Mesenchymal stem cell (in vitro differentiated cells and primary cell): Measurements from ENCODE around the gene ZRANB3.

ENCODE experiments used
- DNase-seq: peaks from one replicate; pipeline ENCODE4 v3.0.0-alpha.2; 2013
- H2AFZ ChIP-seq: one replicate; pipeline ENCODE4 v1.6.1; 2013; ENCODE audit warnings: low read depth, mild to moderate bottlenecking, control low read depth, inconsistent platforms, low read length, moderate library complexity
- H2AK5ac ChIP-seq: 2 replicates; pipeline ENCODE4 v1.6.1; 2013; ENCODE audit warnings: low read length, moderate library complexity, mild to moderate bottlenecking, inconsistent platforms; ENCODE audit not compliant: severe bottlenecking
- H2BK120ac ChIP-seq: one replicate; pipeline ENCODE4 v1.6.1; 2013; ENCODE audit warnings: low read depth, mild to moderate bottlenecking, inconsistent platforms, low read length, moderate library complexity
- H2BK12ac ChIP-seq, 2 experiments: one replicate each; pipeline ENCODE4 v1.6.1; 2013; ENCODE audit warnings: inconsistent platforms in 2 of 2, low read length in 2 of 2, mild to moderate bottlenecking in 2 of 2, moderate library complexity in 2 of 2, control low read depth in 1 of 2
- H2BK15ac ChIP-seq: one replicate; pipeline ENCODE4 v1.6.1; 2013; ENCODE audit warnings: mild to moderate bottlenecking, low read depth, inconsistent platforms; ENCODE audit not compliant: poor library complexity, severe bottlenecking
- H2BK5ac ChIP-seq: 2 replicates; pipeline ENCODE4 v1.6.1; 2013; ENCODE audit warnings: low read depth, mild to moderate bottlenecking, low read length, control low read depth, inconsistent platforms; ENCODE audit not compliant: poor library complexity, severe bottlenecking
- H3K14ac ChIP-seq, 2 experiments: one replicate each; pipeline ENCODE4 v1.6.1; 2013; ENCODE audit warnings: inconsistent platforms in 2 of 2, low read length in 2 of 2, control low read depth in 1 of 2, mild to moderate bottlenecking in 1 of 2, moderate library complexity in 1 of 2
- H3K18ac ChIP-seq, 2 experiments: one replicate each; pipeline ENCODE4 v1.6.1; 2013; ENCODE audit warnings: inconsistent platforms in 2 of 2, low read length in 2 of 2, control low read depth in 1 of 2, low read depth in 1 of 2, mild to moderate bottlenecking in 1 of 2
- H3K23ac ChIP-seq, 2 experiments: one replicate each; pipeline ENCODE4 v1.6.1; 2013; ENCODE audit warnings: inconsistent platforms in 2 of 2, low read length in 2 of 2, mild to moderate bottlenecking in 2 of 2, moderate library complexity in 2 of 2, control low read depth in 1 of 2
- H3K27ac ChIP-seq: 2 replicates; pipeline ENCODE4 v1.5.1; 2013; ENCODE audit warnings: mild to moderate bottlenecking, moderate library complexity, low read length, control low read depth, inconsistent platforms; ENCODE audit not compliant: poor library complexity, severe bottlenecking
- H3K27me3 ChIP-seq, 2 experiments: 2 replicates each; pipeline versions ENCODE4 v1.6.1 to v1.7.0; 2013; ENCODE audit warnings: low read length in 2 of 2, mild to moderate bottlenecking in 2 of 2, moderate library complexity in 2 of 2, control low read depth in 1 of 2, inconsistent platforms in 1 of 2; ENCODE audit not compliant: control insufficient read depth in 1 of 2, insufficient read depth in 1 of 2
- H3K36me3 ChIP-seq, 2 experiments: 2 replicates each; pipeline versions ENCODE4 v1.6.1 to v1.7.0; 2013; ENCODE audit warnings: low read length in 2 of 2, control low read depth in 1 of 2, inconsistent platforms in 1 of 2, low read depth in 1 of 2, mild to moderate bottlenecking in 1 of 2; ENCODE audit not compliant: insufficient read depth in 2 of 2, control insufficient read depth in 1 of 2
- H3K4ac ChIP-seq, 2 experiments: one replicate each; pipeline ENCODE4 v1.6.1; 2013; ENCODE audit warnings: inconsistent platforms in 2 of 2, low read length in 2 of 2, mild to moderate bottlenecking in 2 of 2, moderate library complexity in 2 of 2, control low read depth in 1 of 2, low read depth in 1 of 2
- H3K4me1 ChIP-seq: 2 replicates; pipeline ENCODE4 v1.6.1; 2013; ENCODE audit warnings: low read depth, low read length, control low read depth; ENCODE audit not compliant: control insufficient read depth, insufficient read depth
- H3K4me2 ChIP-seq: 2 replicates; pipeline ENCODE4 v1.6.1; 2013; ENCODE audit warnings: low read length, mild to moderate bottlenecking, inconsistent platforms; ENCODE audit not compliant: poor library complexity, severe bottlenecking
- H3K4me3 ChIP-seq, 2 experiments: 2 replicates each; pipeline versions ENCODE4 v1.5.1 to v1.7.0; 2013; ENCODE audit warnings: low read length in 2 of 2, mild to moderate bottlenecking in 2 of 2, control low read depth in 1 of 2, low read depth in 1 of 2; ENCODE audit not compliant: insufficient read depth in 1 of 2
- H3K79me1 ChIP-seq: replicated peaks from 2 replicates; pipeline ENCODE4 v1.6.1; 2013; ENCODE audit warnings: mild to moderate bottlenecking, control low read depth, low read length, inconsistent platforms; ENCODE audit not compliant: poor library complexity, severe bottlenecking
- H3K9ac ChIP-seq: 2 replicates; pipeline ENCODE4 v1.7.0; 2013; ENCODE audit warnings: mild to moderate bottlenecking, low read length, moderate library complexity
- H3K9me3 ChIP-seq: 2 replicates; pipeline ENCODE4 v1.7.0; 2013; ENCODE audit warnings: mild to moderate bottlenecking, low read length; ENCODE audit not compliant: control insufficient read depth
- H4K8ac ChIP-seq: one replicate; pipeline ENCODE4 v1.6.1; 2013; ENCODE audit warnings: inconsistent platforms, mild to moderate bottlenecking, low read length, moderate library complexity
- H4K91ac ChIP-seq: one replicate; pipeline ENCODE4 v1.6.1; 2013; ENCODE audit warnings: mild to moderate bottlenecking, low read length, inconsistent platforms
- WGBS: methylation state at CpG from one replicate; pipeline ENCODE4 v1.1.7; 2013; ENCODE audit warnings: mixed read lengths; 5-methylcytosine and 5-hydroxymethylcytosine counted together

The ZRANB3 gene

DNA sequence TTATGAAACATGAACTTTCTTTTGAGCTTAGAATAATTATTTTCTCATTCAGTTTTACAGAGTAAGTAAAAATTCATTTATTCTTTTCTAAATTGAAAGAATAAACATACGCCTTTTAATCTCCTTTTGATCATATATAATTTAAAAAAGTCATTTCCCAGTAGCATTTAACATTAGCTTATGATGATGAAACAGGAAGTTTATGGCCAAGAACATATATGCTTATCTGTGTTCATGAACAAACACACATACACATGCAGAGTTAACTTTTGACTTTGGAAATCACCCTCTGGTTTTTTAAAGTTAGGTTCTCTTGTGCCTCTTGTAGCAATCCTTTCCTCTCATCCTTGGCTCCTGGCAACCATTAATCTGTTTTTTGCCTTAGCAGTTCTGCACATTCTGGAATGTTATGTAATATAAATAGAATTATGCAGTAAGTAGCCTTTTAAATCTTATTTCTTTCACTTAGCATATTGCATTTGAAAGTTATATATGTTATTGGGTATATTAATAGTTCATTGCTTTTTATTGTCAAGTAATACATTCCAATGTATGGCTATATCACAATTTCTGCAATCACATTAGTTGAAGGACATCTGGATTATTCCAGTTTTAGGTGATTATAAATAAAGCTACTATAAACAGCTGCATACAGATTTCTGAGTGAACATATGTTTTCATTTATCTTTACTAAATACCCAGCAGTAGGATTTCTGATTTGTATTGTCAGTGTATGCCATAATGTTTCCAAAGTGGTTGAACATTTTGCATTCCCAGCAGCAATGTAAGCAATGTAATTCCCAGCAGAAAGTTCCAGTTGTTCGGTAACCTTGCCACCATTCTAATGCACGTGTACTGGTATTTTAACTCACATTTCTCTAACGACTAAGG is 210.3 kb downstream of the ZRANB3 start:
- H3K18ac ChIP-seq = no peak overlapping the region
- no peaks in the 10 kb centered on the region for H3K79me1 ChIP-seq
- H3K9me3 ChIP-seq = peaks cover 3% of the 10 kb centered on the region
- H4K91ac ChIP-seq = no peak overlapping the region
- WGBS = 85% methylated on average over 3 of the region's 4 CpGs
- H3K4ac ChIP-seq = no peak overlapping the region
- H2BK5ac ChIP-seq = no peak overlapping the region
- H2BK15ac ChIP-seq = no peak overlapping the region
- no peak overlapping the region for H3K4me3 ChIP-seq
- H2AK5ac ChIP-seq = no peak overlapping the region
- no peak overlapping the region for H3K27ac ChIP-seq
- no peak for DNase-seq
- no peak overlapping the region for H3K23ac ChIP-seq
- H3K9ac ChIP-seq = no peak overlapping the region
- H2AFZ ChIP-seq = no peak overlapping the region
- H2BK120ac ChIP-seq = no peak overlapping the region
- H3K4me2 ChIP-seq = no peak overlapping the region
- H3K27me3 ChIP-seq = no peaks in the 10 kb centered on the region
- no peaks in the 10 kb centered on the region for H3K36me3 ChIP-seq
- no peak overlapping the region for H4K8ac ChIP-seq
- no peak overlapping the region for H3K14ac ChIP-seq
- no peaks in the 10 kb centered on the region for H3K4me1 ChIP-seq
- no peak overlapping the region for H2BK12ac ChIP-seq

DNA sequence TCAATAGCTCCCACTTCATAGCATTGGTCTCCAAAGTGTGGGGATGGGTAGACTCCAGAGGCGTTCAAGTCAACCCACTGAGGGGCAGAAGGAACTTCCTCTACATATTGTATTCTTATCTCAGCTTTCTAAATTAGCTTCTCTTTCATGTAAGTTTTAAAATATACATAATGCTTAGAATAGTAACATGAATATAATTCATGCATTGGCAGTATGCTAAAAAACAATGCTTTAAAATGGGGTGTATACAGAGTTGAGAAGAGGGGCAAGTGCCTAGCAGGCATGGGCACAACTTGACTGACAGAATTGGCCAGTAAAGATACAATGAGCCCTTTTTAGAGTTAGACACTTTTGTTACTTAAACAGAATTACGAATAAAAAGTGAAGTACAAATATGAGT is 212.2 kb downstream of the ZRANB3 start:
- H3K14ac ChIP-seq = no peak overlapping the region
- no peak overlapping the region for H3K4ac ChIP-seq
- H3K27me3 ChIP-seq = no peaks in the 10 kb centered on the region
- no peak overlapping the region for H2BK15ac ChIP-seq
- H3K4me3 ChIP-seq = no peak overlapping the region
- DNase-seq = no peak
- H3K36me3 ChIP-seq = no peaks in the 10 kb centered on the region
- no peak overlapping the region for H2BK120ac ChIP-seq
- no peak overlapping the region for H3K18ac ChIP-seq
- no peak overlapping the region for H4K91ac ChIP-seq
- no peaks in the 10 kb centered on the region for H3K79me1 ChIP-seq
- no peaks in the 10 kb centered on the region for H3K4me1 ChIP-seq
- no peak overlapping the region for H2AK5ac ChIP-seq
- no peak overlapping the region for H3K27ac ChIP-seq
- no peak overlapping the region for H2BK12ac ChIP-seq
- H3K4me2 ChIP-seq = no peak overlapping the region
- no peak overlapping the region for H2BK5ac ChIP-seq
- no CpG with 5 or more reads among the region's 2 CpGs for WGBS
- no peak overlapping the region for H3K23ac ChIP-seq
- no peak overlapping the region for H4K8ac ChIP-seq
- no peak overlapping the region for H3K9ac ChIP-seq
- H2AFZ ChIP-seq = no peak overlapping the region
- H3K9me3 ChIP-seq = no peaks in the 10 kb centered on the region

DNA sequence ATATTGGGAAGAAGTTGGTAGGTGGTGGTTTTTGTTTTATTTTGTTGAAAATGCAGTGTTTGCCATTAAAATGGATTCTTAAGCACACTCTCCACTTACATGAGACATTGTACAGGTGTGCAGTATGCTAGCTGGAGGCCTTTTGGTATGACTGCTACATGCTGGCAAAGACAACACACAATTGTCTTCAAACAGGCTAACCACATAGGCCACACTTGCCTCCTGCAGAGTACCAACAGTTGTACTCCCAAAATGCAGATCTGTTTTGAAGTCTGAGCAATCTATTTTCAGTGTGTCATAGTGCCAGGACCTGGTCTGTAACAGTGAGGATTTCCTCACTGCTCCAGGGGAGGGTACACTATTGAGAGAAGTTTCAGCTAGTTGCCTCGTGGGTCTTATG is 213.6 kb downstream of the ZRANB3 start:
- Histone ChIP-seq H3K9ac (no peak overlapping the region), H3K36me3 (no peaks in the 10 kb centered on the region), H2AK5ac (no peak overlapping the region), H4K8ac (no peak overlapping the region), H3K4me1 (no peaks in the 10 kb centered on the region), H3K4me3 (no peak overlapping the region), H3K27ac (no peak overlapping the region), H3K4ac (no peak overlapping the region), H2BK12ac (no peak overlapping the region), H2BK120ac (no peak overlapping the region), H2AFZ (no peak overlapping the region), H2BK5ac (no peak overlapping the region), H3K14ac (no peak overlapping the region), H4K91ac (no peak overlapping the region), H3K9me3 (no peaks in the 10 kb centered on the region), H3K18ac (no peak overlapping the region), H3K23ac (no peak overlapping the region), H2BK15ac (no peak overlapping the region), H3K27me3 (no peaks in the 10 kb centered on the region), H3K4me2 (no peak overlapping the region), H3K79me1 (no peaks in the 10 kb centered on the region)
- WGBS = 80% methylated on average over 1 of the region's 1 CpG
- no peak for DNase-seq

DNA sequence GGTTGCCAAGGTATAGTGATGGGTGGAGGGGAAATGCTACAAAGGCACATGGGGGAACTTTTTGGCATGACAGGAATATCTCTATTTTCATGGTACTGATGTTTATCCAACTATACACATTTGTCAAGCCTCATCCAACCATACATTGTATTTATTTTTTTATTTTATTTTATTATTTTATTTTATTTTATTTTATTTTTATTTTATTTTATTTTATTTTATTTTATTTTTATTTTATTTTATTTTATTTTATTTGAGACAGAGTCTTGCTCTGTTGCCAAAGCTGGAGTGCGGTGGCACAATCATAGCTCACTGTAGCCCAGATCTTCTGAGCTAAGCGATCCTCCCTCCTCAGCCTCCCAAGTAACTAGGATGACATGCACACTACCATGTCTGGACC is 219.1 kb downstream of the ZRANB3 start:
- Histone ChIP-seq H3K27ac (no peak overlapping the region), H4K91ac (no peak overlapping the region), H3K79me1 (no peaks in the 10 kb centered on the region), H3K9me3 (peaks cover 4% of the 10 kb centered on the region), H3K4me1 (no peaks in the 10 kb centered on the region), H3K4me3 (no peak overlapping the region), H3K9ac (no peak overlapping the region), H2AFZ (no peak overlapping the region), H4K8ac (no peak overlapping the region), H3K23ac (no peak overlapping the region), H3K4me2 (no peak overlapping the region), H2AK5ac (no peak overlapping the region), H3K18ac (no peak overlapping the region), H2BK120ac (no peak overlapping the region), H2BK5ac (no peak overlapping the region), H2BK12ac (no peak overlapping the region), H3K14ac (no peak overlapping the region), H3K4ac (no peak overlapping the region), H3K36me3 (no peaks in the 10 kb centered on the region), H3K27me3 (no peaks in the 10 kb centered on the region), H2BK15ac (no peak overlapping the region)
- 100% methylated on average over 2 of the region's 2 CpGs for WGBS
- DNase-seq = no peak
